Bronchial epithelial cell (primary cell): ENCODE measurements around the gene CDH24. TPM values are rescaled to one million over a fixed set of nuclear protein-coding genes. Genes with fewer than 3 reads are reported as not detected.

Experiments
- DNase-seq: peaks from one replicate; pipeline ENCODE4 v3.0.0-alpha.2; 2010; ENCODE audit warnings: low read depth
- FAIRE-seq: peaks from 2 replicates; lab custom pipeline; 2011; peaks lifted over from hg19 to GRCh38; lab: Jason Lieb, UNC
- H3K27me3 ChIP-seq: 2 replicates; pipeline ENCODE4 v1.5.1; 2011; ENCODE audit warnings: low read length; ENCODE audit not compliant: control insufficient read depth, insufficient read depth
- H3K36me3 ChIP-seq: 2 replicates; pipeline ENCODE4 v1.5.1; 2011; ENCODE audit warnings: low read length; ENCODE audit not compliant: control insufficient read depth, insufficient read depth
- H3K4me3 ChIP-seq: 2 replicates; pipeline ENCODE4 v1.5.1; 2011; ENCODE audit warnings: mild to moderate bottlenecking, low read depth, low read length, control low read depth
- CTCF ChIP-seq: IDR thresholded peaks from 2 replicates; pipeline ENCODE4 v1.5.1; 2011; ENCODE audit warnings: mild to moderate bottlenecking, moderate library complexity, low read length, control low read depth, inconsistent platforms; ENCODE audit not compliant: insufficient read depth, severe bottlenecking
- total RNA-seq: library from RNA; depleted of rRNA; stranded (reverse); fragments of >200 nt; gene quantifications from 2 replicates; pipeline ENCODE4 v1.2.1, GENCODE V29; 2014

The CDH24 gene
- total RNA-seq, 1 donor from 2014 or later: 2.9 TPM

GRCh38 chr14:23055621-23056144 lies 1.6 kb downstream of the CDH24 start:
- FAIRE-seq: no peak
- Histone ChIP-seq H3K4me3 (no peak overlapping the region), H3K27me3 (no peaks in the 10 kb centered on the region), H3K36me3 (peaks cover 10% of the 10 kb centered on the region)
- DNase-seq: no peak
- TF ChIP-seq CTCF: no peak

- Histone ChIP-seq H3K27me3 (no peaks in the 10 kb centered on the region), H3K4me3 (no peak overlapping the region), H3K36me3 (peaks cover 7% of the 10 kb centered on the region)
- FAIRE-seq: no peak
- no peak for TF ChIP-seq CTCF
- DNase-seq: no peak
Measured at GRCh38 chr14:23055147-23055550, 2.2 kb downstream of the CDH24 start.

- no peaks in the 10 kb centered on the region for H3K27me3 ChIP-seq
- DNase-seq (no peak), FAIRE-seq (no peak)
- peaks cover 2% of the 10 kb centered on the region for H3K36me3 ChIP-seq
- no peak for TF ChIP-seq CTCF
- H3K4me3 ChIP-seq: no peak overlapping the region
Measured at GRCh38 chr14:23054000-23054811, 3.1 kb downstream of the CDH24 start.

GRCh38 chr14:23053426-23053825 lies 3.9 kb downstream of the CDH24 start:
- no peak for FAIRE-seq
- no peaks in the 10 kb centered on the region for H3K27me3 ChIP-seq
- H3K4me3 ChIP-seq: no peak overlapping the region
- no peak for DNase-seq
- TF ChIP-seq CTCF: no peak
- H3K36me3 ChIP-seq: no peaks in the 10 kb centered on the region

GRCh38 chr14:23052671-23053070 lies 4.6 kb downstream of the CDH24 start:
- no peaks in the 10 kb centered on the region for H3K36me3 ChIP-seq
- no peak overlapping the region for H3K4me3 ChIP-seq
- H3K27me3 ChIP-seq: no peaks in the 10 kb centered on the region
- TF ChIP-seq CTCF: no peak
- FAIRE-seq (peak; percentile 47), DNase-seq (no peak)
